Measurements from ENCODE around the gene UQCC3.
"Not testable (repeated sequence)": the region's sequence is repeated elsewhere in the genome, so short reads cannot be mapped to it uniquely, and the experiment has no call there.

The UQCC3 gene, protein sequence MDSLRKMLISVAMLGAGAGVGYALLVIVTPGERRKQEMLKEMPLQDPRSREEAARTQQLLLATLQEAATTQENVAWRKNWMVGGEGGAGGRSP

GRCh38 chr11:62671608-62672389 is at the start of gene UQCC3, which contains the start of gene LBHD1:
UQCC3 (plus strand) TSS chr11:62671673; CDS start chr11:62671746, 73 bp downstream.
LBHD1 (minus strand) TSS chr11:62672267; CDS start chr11:62670031, 2,236 bp downstream.
- DNase-seq: peak; percentile 72

DNA sequence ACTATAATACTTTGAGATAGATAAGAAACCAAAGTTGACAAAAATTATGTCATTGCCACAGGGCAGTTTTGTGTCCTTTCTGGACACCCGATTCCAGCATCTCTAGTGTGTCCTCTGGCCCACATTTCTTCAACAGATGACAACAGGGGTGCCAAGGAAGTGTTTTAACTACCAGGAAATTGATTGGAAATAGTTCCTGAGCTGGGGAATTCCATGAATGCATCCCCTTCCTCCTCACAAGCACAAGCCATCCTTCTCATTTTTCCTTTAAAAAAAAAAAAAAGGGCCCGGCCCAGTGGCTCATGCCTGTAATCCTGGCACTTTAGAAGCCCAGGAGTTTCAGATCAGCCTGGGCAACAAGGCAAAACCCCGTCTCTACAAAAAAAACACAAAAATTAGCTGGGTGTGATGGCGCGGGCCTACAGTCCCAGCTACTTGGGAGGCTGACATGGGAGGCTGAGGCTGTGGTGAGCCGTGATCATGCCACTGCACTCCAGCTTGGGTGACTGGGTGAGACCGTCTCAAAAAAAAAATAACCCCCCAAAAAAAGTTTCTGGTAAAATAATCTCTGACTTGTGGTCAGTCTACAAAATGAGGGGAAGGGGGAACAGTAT is 48.9 kb upstream of the UQCC3 start:
- DNase-seq: no peak

GRCh38 chr11:62627713-62628112 is 43.8 kb upstream of the UQCC3 start:
- DNase-seq: no peak

- DNase-seq: no peak
Measured at GRCh38 chr11:62632492-62632891, 39.0 kb upstream of the UQCC3 start.

DNA sequence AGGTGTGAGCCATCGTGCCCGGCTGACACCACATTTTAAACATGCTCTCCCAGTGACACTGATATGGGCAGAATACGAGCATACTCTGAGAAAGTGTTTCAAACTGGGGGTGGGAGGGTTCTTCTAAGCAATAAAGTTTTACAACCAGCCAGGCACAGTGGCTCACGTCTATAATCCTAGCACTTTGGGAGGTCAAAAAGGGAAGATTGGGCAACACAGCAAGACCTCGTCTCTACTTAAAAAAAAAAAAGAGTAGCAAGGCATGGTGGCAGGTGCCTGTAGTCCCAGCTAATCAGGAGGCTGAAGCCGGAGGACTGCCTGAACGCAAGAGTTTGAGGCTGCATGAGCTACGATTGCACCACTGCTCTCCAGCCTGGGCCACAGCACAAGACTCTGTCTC is 27.3 kb upstream of the UQCC3 start:
- no peak for DNase-seq

DNA sequence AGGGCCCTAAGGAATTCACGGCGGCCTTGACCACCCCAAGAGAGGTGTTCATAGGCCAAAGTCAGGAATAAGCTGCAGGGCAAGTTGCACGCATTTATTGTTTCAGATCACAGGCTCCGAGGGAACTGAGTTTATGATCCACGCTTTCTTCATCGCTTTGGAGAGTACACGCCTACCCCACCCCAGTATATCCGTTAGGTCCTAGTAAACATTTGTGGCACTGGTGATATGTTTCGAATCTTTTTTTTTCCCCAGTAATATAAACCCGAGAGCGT is 25.9 kb upstream of the UQCC3 start:
- no peak for DNase-seq

GRCh38 chr11:62645946-62646824 is 25.3 kb upstream of the UQCC3 start, which contains the start of gene GANAB:
GANAB (minus strand) TSS chr11:62646613; CDS start chr11:62646599, 14 bp downstream.
- peak; percentile 99 for DNase-seq

DNA sequence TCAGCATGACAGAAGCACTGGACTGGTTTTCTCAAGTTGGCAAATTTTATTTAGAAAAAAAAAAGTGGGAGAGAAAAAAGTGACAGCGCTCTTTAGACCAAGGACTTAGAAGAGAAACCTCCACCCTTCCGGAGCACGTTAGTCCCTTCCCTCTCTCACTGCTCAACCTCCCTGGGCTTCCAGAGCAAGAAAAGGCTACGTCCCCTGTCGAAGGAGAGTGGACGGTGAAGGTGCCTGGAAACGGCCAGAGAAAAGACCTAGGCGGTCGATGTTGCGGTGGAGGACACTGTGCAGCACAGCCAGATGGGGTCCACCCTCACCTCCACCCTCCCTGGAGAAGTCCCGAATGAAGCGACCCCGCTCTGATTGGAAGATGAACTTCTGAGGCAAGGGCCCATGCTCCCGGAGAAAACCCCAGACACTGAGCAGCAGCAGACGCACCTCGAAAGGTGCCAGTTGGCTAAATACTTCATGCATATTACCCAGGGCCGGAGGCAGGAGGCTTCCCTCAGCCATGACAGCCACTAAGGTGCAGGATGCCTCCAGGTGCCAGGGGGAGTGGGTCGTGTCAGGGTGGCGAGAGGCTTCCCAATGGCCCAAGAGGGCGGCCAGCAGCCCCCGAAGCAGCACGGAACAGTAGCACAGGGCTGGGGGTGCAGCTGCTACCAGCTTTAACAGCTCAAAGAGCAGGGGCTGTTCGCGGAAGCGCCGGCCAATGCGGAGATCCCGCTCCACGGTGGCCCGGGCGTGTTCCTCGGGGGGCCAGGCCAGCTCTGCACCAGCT is 24.5 kb upstream of the UQCC3 start:
- DNase-seq: no peak

- no peak for DNase-seq
Measured at GRCh38 chr11:62647609-62648005, 23.9 kb upstream of the UQCC3 start.

DNA sequence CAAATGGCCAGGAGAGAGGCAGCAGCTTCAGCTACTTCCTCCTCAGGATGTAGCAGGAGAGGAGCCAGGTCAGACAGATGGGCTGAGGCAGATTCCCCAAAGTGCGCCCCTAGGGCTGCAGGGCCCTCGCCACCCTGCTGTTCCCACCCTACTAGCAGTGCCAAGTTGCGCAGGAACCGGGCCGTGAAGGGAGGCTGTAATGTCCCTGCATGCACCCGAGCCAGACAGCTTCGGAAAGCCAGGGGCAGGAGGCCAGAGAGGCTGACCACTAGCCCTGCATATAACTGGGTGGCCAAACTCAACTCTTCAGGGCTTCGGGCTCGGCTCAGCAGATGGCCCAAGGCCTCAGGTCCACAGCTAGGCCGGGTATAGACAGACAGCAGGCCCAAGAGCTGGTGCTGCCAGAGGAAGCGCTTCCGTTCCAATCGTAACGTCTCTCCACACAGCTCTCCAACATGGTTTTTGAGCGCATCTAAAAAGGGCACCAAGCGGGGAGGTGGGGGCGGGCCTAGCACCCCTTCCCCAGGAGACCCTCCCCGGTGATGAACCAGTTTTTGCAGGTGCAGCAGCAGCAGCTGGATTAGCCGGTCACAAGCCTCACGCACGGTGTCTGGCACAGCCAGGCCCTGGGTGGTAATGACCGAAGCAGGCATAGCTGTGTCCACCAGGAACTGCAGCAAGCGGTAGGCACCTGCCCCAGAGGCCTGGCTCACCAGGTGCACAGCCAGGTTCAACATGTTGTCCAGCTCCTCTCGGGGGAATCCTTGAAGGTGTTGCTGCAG is 23.1 kb upstream of the UQCC3 start:
- no peak for DNase-seq

DNA sequence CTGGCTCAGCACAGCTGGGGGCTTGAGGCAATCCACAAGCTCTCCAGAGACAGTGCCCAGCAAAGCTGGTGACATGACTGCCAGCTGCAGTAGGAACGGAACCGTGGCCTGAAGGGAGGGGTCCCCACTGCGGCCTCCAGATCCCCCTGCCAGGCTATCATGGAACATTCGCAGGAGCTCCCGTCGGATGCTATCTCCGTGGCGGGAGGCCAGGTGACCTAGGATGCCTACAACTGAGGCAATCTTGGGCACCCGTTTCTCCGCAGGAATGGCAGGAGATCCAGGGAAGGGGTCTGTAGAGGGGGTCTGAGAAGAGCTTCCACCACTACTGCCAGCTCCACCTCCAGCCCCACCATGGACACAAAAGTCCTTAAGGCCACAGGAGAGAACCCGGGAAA is 22.5 kb upstream of the UQCC3 start:
- no peak for DNase-seq

- no peak for DNase-seq
Measured at GRCh38 chr11:62649486-62649885, 22.0 kb upstream of the UQCC3 start.

DNA sequence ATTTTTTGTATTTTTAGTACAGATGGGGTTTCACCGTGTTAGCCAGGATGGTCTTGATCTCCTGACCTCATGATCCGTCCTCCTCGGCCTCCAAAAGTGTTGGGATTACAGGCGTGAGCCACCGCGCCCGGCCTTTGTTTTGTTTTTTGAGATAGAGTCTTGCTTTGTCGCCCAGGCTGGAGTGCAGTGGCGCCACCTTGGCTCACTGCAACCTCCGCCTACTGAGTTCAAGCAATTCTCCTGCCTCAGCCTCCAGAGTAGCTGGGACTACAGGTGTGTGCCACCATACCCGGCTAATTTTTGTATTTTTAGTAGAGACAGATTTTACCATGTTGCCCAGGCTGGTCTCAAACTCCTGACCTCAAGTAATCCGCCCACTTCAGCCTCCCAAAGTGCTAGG is 21.2 kb upstream of the UQCC3 start:
- not testable (repeated sequence) for DNase-seq

- DNase-seq: no peak
Measured at GRCh38 chr11:62652161-62653006, 19.1 kb upstream of the UQCC3 start.

- no peak for DNase-seq
Measured at GRCh38 chr11:62654297-62654696, 17.2 kb upstream of the UQCC3 start.

DNA sequence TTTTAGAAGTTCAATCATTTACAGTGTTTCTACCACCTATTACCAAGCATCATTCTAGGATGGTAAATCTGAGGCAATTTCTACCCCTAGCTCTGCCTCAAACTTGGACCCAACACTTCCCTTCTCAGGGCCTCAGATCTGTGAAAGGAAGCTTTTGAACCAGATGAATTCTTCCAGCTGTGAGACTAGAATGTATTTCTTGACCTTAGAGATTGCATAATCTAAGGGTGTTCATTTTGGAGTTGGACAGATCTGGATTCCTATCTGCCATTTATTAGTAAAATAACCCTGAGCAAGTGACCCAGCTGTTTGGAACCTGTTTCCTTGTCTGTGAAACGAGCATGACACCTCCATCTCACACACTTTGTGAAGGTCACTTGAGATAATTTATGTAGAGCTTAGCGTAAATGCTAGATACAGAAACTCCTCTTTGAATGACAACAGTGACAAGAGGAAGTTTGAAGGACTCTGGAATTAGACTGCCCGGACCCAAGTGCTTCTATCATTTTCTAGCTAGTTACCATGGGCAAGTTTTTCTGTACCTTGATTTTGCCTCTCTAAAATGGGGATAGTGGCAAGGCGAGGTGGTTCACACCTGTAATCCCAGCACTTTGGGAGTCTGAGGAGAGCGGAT is 14.6 kb upstream of the UQCC3 start:
- no peak for DNase-seq

DNA sequence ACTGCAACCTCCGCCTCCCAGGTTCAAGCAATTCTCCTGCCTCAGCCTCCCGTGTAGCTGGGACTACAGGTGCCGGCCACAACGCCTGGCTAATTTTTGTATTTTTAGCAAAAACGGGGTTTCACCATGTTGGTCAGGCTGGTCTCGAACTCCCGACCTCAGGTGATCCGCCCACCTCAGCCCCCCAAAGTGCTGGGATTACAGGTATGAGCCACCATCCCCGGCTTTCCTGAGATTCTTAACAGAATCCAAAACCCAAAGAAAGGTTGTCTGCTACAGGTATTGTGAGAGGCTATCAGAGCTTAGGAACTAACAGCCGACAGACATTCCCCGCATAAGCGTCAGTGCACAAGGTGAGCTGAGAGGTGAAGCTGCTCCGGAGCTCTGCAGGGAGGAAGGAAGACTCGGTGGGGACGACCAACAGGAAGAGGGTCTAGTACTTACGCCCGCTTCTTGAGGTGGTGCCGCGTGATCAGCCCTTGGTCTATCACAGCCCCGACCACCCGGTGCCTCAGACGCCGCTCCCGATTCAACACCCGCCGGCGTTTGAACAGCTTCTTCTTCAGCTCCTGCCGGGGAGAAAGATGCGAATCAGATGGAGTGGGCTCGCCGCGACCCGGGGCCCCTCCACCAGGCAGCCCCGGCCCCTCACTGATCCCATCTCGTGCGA is 6.9 kb upstream of the UQCC3 start:
- peak; percentile 38 for DNase-seq

DNA sequence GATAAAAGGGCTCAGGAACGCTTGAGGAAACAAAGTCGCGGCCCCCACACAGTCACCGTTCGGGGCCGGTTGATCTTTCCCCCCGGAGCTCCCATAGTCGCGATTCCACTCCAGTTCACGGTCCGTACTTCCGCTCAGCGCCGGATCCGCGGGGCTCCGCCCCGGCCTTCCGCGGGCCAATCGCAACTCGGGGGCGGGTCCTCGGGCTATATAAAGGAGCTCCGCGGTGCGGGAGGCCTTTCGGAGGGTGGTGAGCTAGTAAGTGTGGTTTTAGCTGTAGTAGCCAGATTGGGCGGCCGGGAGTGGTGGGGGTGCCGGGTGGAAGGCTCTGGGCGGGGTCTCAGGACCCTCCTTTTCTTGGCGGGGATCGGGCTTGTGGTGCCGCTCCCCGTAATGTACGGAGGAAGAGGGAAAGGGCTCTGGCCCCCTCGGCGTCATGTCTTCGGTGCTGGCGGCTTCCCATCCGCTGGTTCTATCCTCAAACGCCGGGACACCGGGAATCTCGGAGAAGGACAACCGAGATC is 6.3 kb upstream of the UQCC3 start, which contains the start of the genes C11orf98 and CSKMT:
TSS of gene C11orf98 (minus strand) at position 136 of the 524 bp plus-strand sequence. CDS start at position 95, 41 bp downstream.
TSS of gene CSKMT (plus strand) at position 238 of the 524 bp plus-strand sequence. CDS start 568 bp downstream, outside the sequence.
- peak; percentile 95 for DNase-seq
